Measurements from ENCODE around the gene RAB6A. TPM values are rescaled to one million over a fixed set of nuclear protein-coding genes. Genes with fewer than 3 reads are reported as not detected.

The RAB6A gene
- total RNA-seq, 1 experiment from 2014 or later, result 105 TPM

GRCh38 chr11:73652856-73653559 is 107.9 kb downstream of the RAB6A start:
- Histone ChIP-seq H3K27ac (ENCODE audit: low read depth, low read length, poor library complexity, severe bottlenecking) (no peak overlapping the region), H3K27me3 (replicated peaks; ENCODE audit: insufficient read depth, low read depth, low read length, poor library complexity) (no peaks in the 10 kb centered on the region), H3K4me1 (ENCODE audit: insufficient read depth, low read length, poor library complexity, severe bottlenecking) (no peaks in the 10 kb centered on the region), H3K36me3 (ENCODE audit: insufficient read depth, low read length, poor library complexity, severe bottlenecking) (no peaks in the 10 kb centered on the region), H3K4me3 (ENCODE audit: low read depth, low read length, poor library complexity, severe bottlenecking) (no peak overlapping the region), H3K9me3 (ENCODE audit: low read depth, low read length, poor library complexity, severe bottlenecking) (no peaks in the 10 kb centered on the region)
- ChIA-PET POLR2A (ENCODE audit: low non-redundant PET) (no interaction called here), CTCF (interaction anchor here (0.6 kb wide), 1 partner anchor 318 kb away, joined by 6 read pairs; no protein-coding TSS in a partner anchor)
- intact Hi-C loops (cut with micrococcal nuclease; ENCODE audit: unreplicated experiment), result no loop called here
- no peak for DNase-seq (ENCODE audit: low spot score)
- no TSS peak for BruUV-seq (replicated peaks)
- TF ChIP-seq EZH2 (IDR thresholded peaks at IDR 0.05; ENCODE audit: borderline replicate concordance, low read depth, low read length, poor library complexity, severe bottlenecking), result no peak

DNA sequence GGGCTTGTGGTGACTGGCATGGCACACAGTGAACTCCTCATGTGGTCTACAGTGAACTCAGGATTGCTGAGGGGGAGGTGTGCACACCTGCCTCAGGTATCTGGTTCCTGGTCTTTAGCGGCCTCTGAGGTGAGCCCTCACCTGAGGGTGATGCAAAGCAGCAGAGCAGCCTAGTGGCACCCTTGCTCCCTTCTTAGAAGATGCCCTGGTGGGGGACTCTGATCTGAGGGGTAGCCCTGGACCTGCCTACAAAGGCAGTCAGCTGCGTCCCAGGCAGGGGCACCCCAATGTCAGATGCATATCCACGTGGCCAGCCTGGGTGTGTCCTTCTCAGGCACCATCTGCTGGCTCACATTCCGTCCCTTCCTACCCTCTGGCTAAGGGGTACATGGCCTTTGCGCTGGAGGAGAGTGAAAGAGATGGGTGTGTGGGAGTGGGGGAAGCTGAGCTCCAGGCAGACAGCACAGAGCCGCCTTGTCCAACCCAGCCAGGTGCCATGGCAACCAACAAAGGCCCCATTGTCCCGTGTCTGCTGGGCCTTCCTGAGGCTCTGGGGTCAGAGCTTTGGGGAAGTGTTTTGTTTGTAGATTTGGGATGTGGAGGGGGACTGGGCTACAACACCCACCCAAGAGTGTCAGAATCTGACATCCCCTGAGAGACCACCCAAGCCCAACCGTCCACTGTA is 108.7 kb downstream of the RAB6A start:
- Histone ChIP-seq H3K27ac (ENCODE audit: low read depth, low read length, poor library complexity, severe bottlenecking) (no peak overlapping the region), H3K4me1 (ENCODE audit: insufficient read depth, low read length, poor library complexity, severe bottlenecking) (no peaks in the 10 kb centered on the region), H3K4me3 (ENCODE audit: low read depth, low read length, poor library complexity, severe bottlenecking) (no peak overlapping the region), H3K36me3 (ENCODE audit: insufficient read depth, low read length, poor library complexity, severe bottlenecking) (no peaks in the 10 kb centered on the region), H3K27me3 (replicated peaks; ENCODE audit: insufficient read depth, low read depth, low read length, poor library complexity) (no peaks in the 10 kb centered on the region), H3K9me3 (ENCODE audit: low read depth, low read length, poor library complexity, severe bottlenecking) (no peaks in the 10 kb centered on the region)
- no TSS peak for BruUV-seq (replicated peaks)
- TF ChIP-seq, protein P1, sequence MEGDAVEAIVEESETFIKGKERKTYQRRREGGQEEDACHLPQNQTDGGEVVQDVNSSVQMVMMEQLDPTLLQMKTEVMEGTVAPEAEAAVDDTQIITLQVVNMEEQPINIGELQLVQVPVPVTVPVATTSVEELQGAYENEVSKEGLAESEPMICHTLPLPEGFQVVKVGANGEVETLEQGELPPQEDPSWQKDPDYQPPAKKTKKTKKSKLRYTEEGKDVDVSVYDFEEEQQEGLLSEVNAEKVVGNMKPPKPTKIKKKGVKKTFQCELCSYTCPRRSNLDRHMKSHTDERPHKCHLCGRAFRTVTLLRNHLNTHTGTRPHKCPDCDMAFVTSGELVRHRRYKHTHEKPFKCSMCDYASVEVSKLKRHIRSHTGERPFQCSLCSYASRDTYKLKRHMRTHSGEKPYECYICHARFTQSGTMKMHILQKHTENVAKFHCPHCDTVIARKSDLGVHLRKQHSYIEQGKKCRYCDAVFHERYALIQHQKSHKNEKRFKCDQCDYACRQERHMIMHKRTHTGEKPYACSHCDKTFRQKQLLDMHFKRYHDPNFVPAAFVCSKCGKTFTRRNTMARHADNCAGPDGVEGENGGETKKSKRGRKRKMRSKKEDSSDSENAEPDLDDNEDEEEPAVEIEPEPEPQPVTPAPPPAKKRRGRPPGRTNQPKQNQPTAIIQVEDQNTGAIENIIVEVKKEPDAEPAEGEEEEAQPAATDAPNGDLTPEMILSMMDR (conservative IDR thresholded peaks at IDR 0.05; ENCODE audit: low read depth, low read length), result no peak
- TF ChIP-seq EZH2 (IDR thresholded peaks at IDR 0.05; ENCODE audit: borderline replicate concordance, low read depth, low read length, poor library complexity, severe bottlenecking), result no peak
- intact Hi-C loops (cut with micrococcal nuclease; ENCODE audit: unreplicated experiment), result no loop called here
- POLR2A ChIA-PET (ENCODE audit: low non-redundant PET), result no interaction called here
- no peak for DNase-seq (ENCODE audit: low spot score)
- CTCF ChIA-PET, result no interaction called here

- no peaks in the 10 kb centered on the region for H3K27me3 ChIP-seq (replicated peaks; ENCODE audit: insufficient read depth, low read depth, low read length, poor library complexity)
- CTCF ChIA-PET, result no interaction called here
- BruUV-seq (replicated peaks), result no TSS peak
These were observed 109.2 kb downstream of the RAB6A start for GRCh38 chr11:73651661-73652045.

More at GRCh38 chr11:73651661-73652045, 109.2 kb downstream of the RAB6A start:
- no peaks in the 10 kb centered on the region for H3K9me3 ChIP-seq (ENCODE audit: low read depth, low read length, poor library complexity, severe bottlenecking)
- DNase-seq (ENCODE audit: low spot score), result no peak
- no peak overlapping the region for H3K27ac ChIP-seq (ENCODE audit: low read depth, low read length, poor library complexity, severe bottlenecking)
- TF ChIP-seq, protein P1 (conservative IDR thresholded peaks at IDR 0.05; ENCODE audit: low read depth, low read length), result no peak
- TF ChIP-seq EZH2 (IDR thresholded peaks at IDR 0.05; ENCODE audit: borderline replicate concordance, low read depth, low read length, poor library complexity, severe bottlenecking), result no peak
- H3K4me3 ChIP-seq (ENCODE audit: low read depth, low read length, poor library complexity, severe bottlenecking), result no peak overlapping the region
- no peaks in the 10 kb centered on the region for H3K36me3 ChIP-seq (ENCODE audit: insufficient read depth, low read length, poor library complexity, severe bottlenecking)
- H3K4me1 ChIP-seq (ENCODE audit: insufficient read depth, low read length, poor library complexity, severe bottlenecking), result no peaks in the 10 kb centered on the region
- POLR2A ChIA-PET (ENCODE audit: low non-redundant PET), result no interaction called here
- intact Hi-C loops (cut with micrococcal nuclease; ENCODE audit: unreplicated experiment), result no loop called here

All from A673 (cell line).